ENCODE data around the gene THOC7. TPM values are rescaled to one million over a fixed set of nuclear protein-coding genes. Genes with fewer than 3 reads are reported as not detected.

THOC7 gene
- total RNA-seq, 2 donors from 2014 or later: 69.7 to 74.3 TPM

DNA sequence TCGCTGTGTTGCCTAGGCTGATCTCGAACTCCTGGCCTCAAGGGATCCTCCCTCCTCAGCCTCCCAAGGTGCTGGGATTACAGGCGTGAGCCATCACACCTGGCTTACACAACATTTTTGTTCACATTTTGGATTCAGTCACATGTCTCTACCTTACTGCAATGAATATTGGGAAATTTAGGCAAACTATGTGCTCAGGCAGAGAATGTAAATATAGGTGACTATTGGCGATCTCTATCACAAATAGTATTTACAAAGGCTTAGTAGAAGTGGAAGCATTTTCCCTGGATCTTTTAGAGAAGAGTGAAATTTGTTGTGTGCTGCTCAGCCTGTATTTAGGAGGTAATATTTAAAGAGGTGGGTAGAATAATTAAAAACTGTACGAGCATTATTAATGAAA, 27.9 kb upstream of the THOC7 start:
- intact Hi-C loops (cut with DNase I): no loop called here
- no peak for DNase-seq (ENCODE audit: low spot score)

DNA sequence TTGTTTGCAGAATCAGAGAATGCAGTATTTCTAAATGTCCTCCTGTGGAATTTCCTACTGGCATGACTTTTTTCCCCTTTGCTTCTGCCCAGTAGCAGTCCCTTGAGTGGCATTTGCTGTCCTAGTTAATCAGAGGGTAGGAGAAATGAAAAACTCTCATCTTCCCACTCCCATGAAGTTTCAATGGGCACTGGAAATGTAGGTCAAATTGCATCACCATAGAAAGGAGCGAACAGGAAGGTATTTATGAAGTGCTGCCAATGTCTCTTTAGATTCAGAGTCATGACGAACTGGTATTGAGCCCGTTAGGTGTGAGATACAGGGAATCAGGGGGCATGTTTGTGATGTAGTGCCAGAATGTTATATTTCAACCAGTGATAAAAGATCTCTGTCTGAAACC, 23.3 kb upstream of the THOC7 start:
- DNase-seq (ENCODE audit: low spot score): no peak
- intact Hi-C loops (cut with DNase I): no loop called here

DNA sequence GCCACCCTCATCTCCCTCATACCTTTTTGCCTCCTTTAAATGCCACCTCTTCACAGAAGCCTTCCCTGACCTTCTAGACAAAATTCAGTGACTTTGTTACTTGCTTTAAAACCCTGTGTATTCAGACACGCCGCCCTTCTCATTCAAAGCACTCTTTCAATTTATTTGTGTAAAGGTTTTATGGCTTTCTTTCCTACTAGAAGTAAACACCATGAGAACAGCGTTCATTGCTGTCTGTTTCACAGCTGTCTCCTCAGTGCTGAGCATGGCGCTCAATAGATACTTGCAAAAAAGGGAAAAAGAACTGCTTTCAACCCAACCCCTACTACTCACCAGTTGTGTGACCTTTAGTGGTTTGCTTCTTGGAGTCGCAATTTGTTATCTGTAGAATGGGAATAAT, 17.0 kb upstream of the THOC7 start:
- DNase-seq (ENCODE audit: low spot score): no peak
- intact Hi-C loops (cut with DNase I): no loop called here

DNA sequence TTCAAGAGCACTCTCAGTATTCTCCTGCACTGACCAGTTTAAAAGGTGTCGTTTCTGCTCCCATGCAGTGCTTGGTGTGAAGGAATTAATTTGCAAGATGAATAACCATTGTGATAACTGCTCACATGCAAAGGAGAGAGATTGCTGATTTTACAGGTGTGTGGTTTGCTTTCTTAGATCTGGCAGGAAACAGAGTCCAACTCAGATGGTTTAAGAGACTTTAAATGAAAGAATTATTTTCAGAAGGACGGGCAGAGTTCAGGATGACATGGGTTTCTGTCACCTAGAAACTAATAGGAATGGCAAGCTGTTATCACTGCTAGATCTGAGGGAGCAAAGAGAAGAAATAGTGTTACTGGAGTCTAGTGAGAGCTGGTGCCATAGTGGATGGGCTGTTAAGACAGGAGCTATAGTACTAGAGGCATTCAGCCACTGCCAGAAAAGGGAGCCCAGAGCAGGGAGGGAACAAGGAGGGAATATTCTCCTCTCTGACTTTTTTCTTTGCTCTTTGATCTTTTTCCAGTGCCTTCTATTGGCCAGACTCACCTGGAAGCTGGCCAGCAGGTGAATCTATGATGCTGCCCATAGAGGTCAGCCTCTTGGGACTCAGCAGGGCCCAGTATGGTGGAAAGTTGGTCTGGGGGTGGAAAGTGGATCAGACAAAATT, 14.9 kb upstream of the THOC7 start:
- intact Hi-C loops (cut with DNase I): no loop called here
- DNase-seq (ENCODE audit: low spot score): no peak

DNA sequence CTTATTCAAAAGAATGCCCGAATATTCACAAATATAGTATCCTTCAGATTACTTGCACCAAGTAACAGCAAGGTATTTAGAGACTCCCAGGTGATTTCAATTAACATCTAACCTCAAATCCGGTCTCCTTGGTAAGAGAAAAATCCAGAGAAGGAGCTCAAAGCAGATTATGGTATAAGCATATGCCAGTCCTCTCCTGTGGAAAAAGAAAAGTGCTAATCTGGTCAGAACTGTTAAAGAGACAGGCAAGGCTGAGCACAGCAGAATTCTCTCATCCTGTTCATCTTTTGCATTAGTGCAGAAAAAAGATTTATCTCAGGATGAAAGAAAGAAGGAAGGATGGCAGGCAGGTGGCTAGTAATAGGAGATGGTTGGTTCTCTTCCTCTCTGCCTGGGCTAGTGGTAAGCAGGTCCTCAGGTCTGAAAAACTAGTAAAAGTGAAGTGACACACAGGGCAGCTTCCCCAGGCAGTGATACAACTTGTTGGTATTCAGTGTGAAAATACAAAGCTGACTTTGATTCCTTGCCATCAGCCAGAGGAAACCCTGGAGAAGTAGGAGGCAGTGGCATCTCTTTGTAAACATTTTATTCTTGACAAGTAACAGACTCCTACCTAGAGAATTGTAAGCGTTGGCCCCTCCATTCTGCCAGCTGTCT, 14.3 kb upstream of the THOC7 start:
- DNase-seq (ENCODE audit: low spot score): no peak
- intact Hi-C loops (cut with DNase I): no loop called here

DNA sequence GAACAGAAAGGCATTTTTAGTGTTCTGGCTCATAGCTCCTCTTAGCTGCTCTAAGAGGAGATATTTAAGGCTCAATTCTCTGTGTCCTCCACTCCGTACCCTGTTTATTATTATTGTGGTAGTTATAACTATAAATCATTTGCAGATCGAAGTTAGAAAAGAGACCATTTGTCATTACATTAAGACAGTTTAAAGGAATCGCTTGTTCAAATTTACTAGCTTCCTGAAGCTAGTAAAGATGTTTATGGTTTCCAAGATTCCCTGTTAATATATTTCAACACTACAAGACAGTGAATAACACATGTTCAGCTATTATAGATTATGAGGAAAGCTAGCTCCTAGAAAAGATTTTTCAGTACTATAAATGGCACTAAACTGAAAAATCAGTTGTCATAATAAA, 12.7 kb upstream of the THOC7 start:
- no peak for DNase-seq (ENCODE audit: low spot score)
- intact Hi-C loops (cut with DNase I): no loop called here

DNA sequence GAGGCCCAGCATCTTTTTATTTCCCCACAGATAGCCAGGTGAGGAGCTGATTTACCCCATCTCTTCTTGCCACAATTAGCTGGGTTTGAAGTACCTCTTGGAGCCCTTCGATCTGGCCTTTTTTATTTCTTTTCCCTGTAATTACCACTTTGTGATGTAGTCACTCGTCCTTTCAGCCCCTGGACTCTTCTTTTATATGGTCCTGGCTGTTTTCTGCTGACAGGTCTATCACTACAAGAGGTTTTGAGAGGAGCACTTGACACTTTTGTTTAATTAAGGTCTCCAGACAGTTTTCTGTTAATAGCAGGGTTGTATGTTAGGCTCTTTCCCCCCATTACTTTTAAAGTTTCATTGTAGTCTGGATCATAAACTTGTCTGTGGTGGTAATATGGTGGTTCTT, 11.9 kb upstream of the THOC7 start:
- DNase-seq (ENCODE audit: low spot score): no peak
- intact Hi-C loops (cut with DNase I): no loop called here

DNA sequence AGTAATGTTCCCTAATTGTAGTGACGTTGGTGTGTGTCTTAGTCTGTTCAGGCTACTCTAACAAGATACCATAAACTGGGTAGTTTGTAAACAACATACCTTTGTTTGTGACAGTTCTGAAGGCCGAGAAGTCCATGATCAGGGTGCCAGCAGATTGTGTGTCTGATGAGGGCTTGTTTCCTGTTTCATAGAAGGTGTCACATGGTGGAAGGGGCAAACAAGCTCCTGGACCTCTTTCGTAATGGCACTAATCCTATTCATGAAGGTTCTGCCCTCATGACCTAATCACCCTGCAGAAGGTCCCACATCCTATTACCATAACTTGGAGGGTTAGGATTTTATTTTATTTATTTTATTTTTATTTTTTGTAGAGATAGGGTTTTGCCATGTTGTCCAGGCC, 11.2 kb upstream of the THOC7 start:
- no peak for DNase-seq (ENCODE audit: low spot score)
- intact Hi-C loops (cut with DNase I): no loop called here

DNA sequence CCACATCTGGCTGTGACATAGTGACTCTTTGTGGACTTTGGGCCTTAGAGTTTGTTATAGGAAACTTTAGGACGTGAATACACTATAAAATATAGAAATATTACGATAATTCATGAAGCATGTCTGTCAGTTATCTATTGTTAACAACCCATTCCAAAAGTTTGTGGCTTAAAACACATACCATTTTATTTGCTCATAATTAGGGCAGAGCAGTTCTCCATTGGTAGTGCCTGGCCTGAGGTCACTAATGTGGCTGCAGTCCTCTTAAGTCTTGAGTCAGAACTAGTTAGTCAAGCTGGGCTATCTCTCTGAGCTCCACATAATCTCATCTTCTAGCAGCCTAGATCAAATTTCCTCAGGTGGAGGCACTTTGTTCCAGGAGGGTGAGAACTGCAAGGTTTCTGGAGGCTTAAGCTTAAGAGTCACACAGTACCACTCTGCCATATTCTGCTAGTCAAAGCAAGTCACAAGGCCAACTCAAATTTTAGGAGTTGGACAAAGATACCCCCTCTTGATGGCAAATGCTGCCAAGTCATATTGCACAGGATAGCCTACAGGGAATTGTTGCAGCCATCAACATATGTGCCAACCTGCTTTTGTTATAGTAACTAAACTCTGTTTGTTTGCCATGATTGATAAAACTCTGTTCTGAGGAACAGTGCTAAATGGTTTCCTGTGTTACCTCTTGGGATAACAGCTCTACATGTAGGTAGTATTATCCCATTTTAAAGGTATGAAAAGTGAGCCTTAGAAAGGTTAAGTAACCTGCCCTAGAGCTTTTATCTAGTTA, 8.7 kb upstream of the THOC7 start:
- intact Hi-C loops (cut with DNase I): no loop called here
- DNase-seq (ENCODE audit: low spot score): no peak

DNA sequence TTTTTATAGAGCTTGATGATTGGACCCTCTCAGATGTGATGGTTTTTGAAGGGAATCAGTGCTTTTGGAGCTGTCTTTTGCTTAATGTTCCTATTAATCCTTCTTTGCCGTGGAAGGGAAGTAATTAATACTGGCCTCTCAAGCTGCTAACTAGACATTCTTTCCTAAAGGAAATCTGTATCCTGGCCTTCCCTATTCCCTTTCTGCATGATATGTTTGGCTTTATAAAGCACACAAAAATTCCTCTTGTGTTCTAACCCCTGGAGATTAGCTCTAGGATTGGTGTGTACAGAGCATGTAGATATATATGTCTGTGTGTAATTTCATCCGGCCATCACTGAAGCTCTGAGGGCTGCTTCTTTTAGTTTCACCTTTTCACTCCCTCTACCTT, 7.0 kb upstream of the THOC7 start:
- intact Hi-C loops (cut with DNase I): no loop called here
- no peak for DNase-seq (ENCODE audit: low spot score)

DNA sequence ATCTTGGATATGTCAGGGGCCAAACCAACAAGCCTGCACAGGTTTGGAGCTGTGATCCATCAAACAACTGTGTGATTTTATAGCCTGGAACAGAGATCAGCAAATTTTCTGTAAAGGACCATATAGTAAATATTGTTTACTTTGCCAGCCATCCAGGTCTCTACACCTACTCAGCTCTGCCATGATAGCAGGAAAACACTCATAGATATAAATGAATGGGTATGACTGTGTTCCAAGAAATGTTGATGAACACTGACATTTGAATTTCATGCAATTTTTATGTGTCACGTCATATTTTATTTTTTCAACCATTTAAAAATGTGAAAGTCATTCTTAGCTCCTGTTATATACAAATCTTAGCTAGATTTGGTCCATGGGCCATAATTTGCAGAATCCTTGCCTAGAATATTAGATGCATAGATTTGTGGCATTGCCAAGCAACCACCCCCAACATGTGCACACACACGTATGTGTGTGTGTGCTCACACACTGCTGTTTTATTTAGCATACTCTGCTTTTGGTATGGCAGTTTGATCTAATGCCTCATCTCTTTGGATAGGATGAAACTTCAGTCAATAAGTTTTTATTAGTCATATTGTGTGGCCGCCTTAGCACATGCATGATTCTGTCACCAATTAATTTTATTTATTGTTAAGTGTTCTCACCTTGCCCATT, 6.5 kb upstream of the THOC7 start:
- DNase-seq (ENCODE audit: low spot score): no peak
- intact Hi-C loops (cut with DNase I): no loop called here

DNA sequence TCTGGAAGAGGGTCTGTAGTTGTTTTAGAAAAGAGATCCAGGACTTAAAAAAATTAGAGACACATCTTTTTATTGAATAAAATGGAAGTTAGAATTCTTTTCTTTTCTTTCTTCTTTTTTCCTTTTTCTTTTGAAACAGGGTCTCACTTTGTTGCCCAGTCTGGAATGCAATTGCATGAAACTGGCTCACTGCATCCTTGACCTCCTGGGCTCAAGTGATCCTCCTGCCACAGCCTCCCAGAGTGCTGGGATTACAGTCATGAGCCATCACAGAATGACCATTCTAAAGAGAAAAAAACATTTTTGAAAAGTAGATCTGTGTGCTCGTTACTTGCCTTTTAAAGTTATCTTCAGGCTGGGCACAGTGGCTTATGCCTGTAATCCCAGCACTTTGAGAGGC, 3.6 kb upstream of the THOC7 start:
- intact Hi-C loops (cut with DNase I): no loop called here
- DNase-seq (ENCODE audit: low spot score): no peak

DNA sequence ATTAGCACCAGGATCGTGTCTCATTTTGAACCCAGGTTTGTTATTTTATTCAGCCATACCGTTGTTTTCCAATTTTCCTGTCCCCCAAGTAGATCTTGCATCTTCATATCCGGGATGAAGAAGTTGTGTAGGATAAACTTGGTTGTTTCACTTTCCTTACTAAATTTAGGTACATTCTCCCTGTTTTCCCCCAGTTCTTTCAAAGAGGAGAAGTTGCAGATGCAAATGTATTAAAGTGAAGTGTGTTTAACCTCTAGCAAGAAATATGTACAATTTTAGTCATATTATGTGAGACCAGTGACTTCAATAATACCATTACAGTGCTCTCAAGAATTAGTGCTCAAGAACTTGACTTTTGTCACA, 1.3 kb upstream of the THOC7 start:
- DNase-seq (ENCODE audit: low spot score): no peak
- intact Hi-C loops (cut with DNase I): no loop called here

DNA sequence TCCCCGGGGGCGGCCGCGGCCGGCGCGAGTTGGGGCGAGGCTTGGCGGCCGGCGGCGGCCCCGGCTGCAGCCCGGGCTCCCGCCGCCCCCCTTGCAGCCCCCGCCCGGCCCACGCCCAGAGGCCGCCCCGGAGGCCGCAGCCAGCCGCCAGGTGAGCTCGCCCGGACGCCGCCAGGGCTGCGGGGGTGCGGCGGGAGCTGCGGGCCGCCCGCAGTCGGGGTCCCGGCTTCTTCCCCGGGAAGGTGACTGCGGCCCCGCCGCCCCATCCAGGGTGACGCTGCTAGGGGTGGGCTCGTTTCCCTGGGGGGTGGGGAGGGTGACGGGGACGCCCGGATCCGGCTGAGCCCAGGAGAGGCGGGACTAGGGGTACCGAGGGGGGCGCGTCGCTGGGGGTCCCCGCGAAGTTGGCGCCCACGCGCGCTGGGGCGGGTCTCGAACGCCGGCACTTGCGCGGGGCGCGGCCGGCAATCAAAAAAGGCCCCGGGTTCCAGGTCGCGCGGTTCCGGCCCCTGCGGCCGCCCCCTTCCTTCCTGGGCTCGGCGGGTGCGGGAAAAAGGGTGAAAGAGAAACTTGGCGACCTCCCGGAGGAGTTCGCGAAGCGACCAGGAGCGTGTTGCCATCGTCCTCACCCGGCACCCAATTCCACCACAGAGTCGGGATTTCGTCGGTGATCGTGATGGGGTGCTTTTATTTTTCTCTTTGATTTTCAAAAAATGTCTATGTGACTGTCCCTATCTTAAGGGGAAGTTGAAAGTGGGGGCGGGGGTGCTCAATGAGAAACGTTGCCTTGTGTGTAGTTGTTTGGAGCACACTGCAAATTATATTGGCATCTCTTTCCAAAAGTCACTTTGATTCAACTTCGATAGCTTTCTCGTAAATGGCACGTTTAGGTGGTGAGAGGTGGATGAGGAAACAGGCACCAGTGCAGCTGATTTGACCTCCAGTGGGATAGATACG, 681 bp upstream of the THOC7 start:
- peak; percentile 80 for DNase-seq (ENCODE audit: low spot score)
- intact Hi-C loops (cut with DNase I): no loop called here

DNA sequence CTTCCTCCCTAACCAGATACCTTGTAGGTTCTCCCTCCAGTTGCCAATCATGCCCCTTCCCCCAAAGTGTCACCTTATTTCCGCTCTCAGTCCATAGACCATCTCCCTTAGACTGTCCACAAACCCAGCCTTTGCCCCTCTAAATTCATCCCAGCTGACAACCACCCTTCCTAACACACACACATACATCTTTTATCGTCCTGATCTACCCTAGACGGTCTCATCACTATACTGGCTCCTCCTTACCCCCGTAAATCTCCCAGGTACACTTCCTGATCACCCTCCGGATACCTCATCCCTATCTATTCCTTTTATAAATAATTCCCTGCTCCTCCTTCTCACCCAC, 828 bp downstream of the THOC7 start:
- intact Hi-C loops (cut with DNase I): no loop called here
- DNase-seq (ENCODE audit: low spot score): no peak

DNA sequence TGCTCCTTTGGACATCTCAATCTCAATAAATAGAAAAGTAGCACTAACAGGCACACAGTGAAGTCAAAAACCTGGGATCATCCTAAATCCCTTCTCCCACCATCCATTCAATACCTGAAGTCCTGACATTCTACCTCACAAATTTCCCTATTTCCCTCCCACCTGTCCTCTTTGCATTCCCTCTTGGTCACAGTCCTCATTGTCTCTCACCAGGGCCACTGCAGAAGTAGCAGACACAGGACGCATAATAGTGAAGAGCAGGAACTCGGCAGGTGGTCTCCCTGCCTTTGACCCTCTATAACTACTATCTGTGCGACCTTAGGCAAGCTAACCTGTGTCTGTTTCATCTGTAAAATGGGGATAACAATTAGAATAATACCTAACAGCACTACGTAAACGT, 2.3 kb downstream of the THOC7 start:
- intact Hi-C loops (cut with DNase I): no loop called here
- no peak for DNase-seq (ENCODE audit: low spot score)

DNA sequence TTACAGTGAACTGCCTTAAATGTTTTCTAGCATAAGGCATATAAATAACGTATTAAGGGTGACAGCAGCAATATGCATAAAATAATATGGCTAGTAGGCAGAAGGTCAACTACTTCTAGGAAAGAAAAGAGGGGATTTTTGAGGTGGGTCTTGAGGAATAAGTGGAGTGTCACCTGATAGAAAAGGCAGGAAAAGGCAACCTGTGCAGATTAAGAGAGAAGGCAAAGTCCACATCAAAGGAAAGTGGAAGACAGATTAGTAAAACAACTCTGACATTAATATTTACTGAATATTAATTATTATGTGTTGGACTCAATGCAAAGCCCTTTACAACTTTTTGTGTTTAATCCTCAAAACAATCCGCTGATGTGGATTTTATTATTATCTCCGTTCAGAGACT, 2.8 kb downstream of the THOC7 start:
- no peak for DNase-seq (ENCODE audit: low spot score)
- intact Hi-C loops (cut with DNase I): no loop called here

DNA sequence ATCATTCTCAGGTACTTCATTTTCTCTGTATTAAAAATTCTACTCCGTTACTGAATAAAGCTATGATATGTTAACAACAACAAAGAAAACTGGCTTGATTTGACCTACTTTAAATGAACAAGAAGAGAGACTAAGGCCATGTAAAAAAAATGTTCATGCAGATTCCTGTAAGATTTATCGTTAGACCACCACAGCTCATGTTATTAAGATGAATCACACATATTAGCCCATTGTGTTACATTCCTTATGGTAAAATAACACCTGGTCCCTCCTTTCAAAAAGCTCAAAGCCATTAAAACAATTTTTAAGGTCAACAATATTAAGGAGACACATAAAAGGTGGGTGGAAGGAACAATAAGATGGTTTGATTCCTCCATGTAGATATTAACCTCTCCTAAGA, 6.3 kb downstream of the THOC7 start:
- no peak for DNase-seq (ENCODE audit: low spot score)
- intact Hi-C loops (cut with DNase I): no loop called here

DNA sequence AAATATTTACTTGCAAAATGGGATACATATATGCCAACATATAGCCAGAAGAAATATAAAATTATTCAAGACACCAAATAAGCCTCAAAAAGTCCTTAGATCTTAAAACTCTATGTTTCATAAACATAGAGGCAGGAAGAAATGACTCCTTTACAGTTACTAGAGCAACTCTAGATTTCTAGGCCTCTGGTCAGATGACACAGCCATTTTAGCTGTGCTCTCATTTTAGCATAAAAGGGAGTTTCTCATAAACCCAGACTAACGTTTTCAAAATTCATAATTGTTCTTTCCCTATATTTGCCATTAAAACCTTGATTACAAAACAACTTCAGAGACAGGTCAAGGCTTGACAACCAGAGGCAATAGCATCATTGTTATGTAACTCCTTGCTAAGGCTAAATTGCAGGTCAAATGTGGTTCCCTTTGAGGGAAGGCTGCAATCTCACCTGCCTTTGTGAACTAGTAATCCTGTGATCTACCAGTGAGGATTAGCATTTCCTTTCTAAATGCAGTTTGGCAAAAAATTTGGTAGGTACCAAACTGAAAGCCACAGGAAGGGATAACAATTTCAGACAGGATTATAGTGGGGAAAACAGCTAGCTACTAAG, 8.2 kb downstream of the THOC7 start:
- intact Hi-C loops (cut with DNase I): no loop called here
- DNase-seq (ENCODE audit: low spot score): no peak
